Vagina (tissue), 2 donors: ENCODE results near the gene FREM2.

Experiments
- CTCF ChIP-seq, 3 experiments: fragments of 450-650 bp in 2 of 3; fragments of 200-600 bp in 1 of 3; sonication (generic) in 1 of 3; IDR thresholded peaks; one replicate each; pipeline ENCODE4 v1.5.1; 2017 to 2019; ENCODE audit warnings: antibody characterized with exemption in 3 of 3, mild to moderate bottlenecking in 2 of 3, moderate library complexity in 2 of 3
- POLR2A ChIP-seq, 2 donors: fragments of 450-650 bp; IDR thresholded peaks; one replicate each; pipeline ENCODE4 v1.6.1; 2017; ENCODE audit warnings: antibody characterized with exemption in 2 of 2, mild to moderate bottlenecking in 2 of 2, moderate library complexity in 2 of 2
- POLR2AphosphoS5 ChIP-seq, 2 donors: sonication (generic); formaldehyde crosslinking; IDR thresholded peaks; one replicate each; pipeline ENCODE4 v1.9.0; 2017; ENCODE audit warnings: antibody characterized with exemption in 2 of 2, mild to moderate bottlenecking in 2 of 2, low read depth in 1 of 2; ENCODE audit not compliant: insufficient read depth in 1 of 2

- TF ChIP-seq CTCF (IDR thresholded peaks at IDR 0.05): no peak
- no peak for TF ChIP-seq POLR2AphosphoS5 (IDR thresholded peaks at IDR 0.05; ENCODE audit: insufficient read depth in 1 of 2, low read depth in 1 of 2)
- no peak for TF ChIP-seq POLR2A (IDR thresholded peaks at IDR 0.05)
These were observed 56.6 kb downstream of the FREM2 start for GRCh38 chr13:38743466-38743865.
